ENCODE measurements around the gene PFN1. TPM values are rescaled to one million over a fixed set of nuclear protein-coding genes. Genes with fewer than 3 reads are reported as not detected.

Gene PFN1
- 35.7 and 55.5 TPM in 2 replicates for polyA plus RNA-seq

GRCh38 chr17:4948166-4948930 is at the start of gene PFN1:
PFN1 (minus strand) TSS chr17:4948530; CDS start chr17:4948394, 136 bp downstream.

GRCh38 chr17:4997302-4998026 is 49.1 kb upstream of the PFN1 start, which contains the start of the genes INCA1 and KIF1C:
INCA1 (minus strand) TSS chr17:4997522; CDS start chr17:4994437, 3,085 bp downstream.
KIF1C (plus strand) TSS chr17:4997950; CDS start chr17:5000247, 2,297 bp downstream.

GRCh38 chr17:4986951-4987766 is 38.8 kb upstream of the PFN1 start, which contains the start of gene CAMTA2:
CAMTA2 (minus strand) TSS chr17:4987675; CDS start chr17:4986222, 1,453 bp downstream.

GRCh38 chr17:4967539-4968485 is 19.5 kb upstream of the PFN1 start, which contains the start of gene SPAG7:
SPAG7 (minus strand) TSS chr17:4967817; CDS start chr17:4967804, 13 bp downstream.

DNA sequence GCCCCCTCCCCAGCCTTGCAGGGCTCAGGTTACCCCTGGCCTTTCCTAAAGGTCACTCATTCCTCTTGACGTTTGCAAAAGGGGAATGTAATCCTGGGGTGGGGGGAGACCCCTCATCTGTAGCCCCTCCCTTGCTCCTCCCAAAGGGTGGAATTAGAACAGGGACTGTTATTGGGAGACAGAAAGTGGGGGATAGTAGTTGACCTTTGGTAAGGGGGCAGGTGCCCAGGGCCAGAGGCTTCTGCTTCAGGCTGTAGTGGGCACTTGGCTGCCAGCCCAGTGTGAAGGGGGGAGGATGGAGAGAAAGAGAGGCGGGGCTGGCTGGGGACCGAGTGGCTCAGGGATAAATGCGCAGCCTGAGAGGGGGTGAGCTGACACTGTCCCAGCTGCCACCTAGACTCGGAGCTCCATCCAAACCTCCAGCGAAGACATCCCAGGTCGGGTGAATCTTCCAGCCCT is 2.4 kb upstream of the PFN1 start, which contains the start of gene ENO3:
ENO3 (plus strand) TSS at position 374 of the 459 bp plus-strand sequence. CDS start 711 bp downstream, outside the sequence.

DNA sequence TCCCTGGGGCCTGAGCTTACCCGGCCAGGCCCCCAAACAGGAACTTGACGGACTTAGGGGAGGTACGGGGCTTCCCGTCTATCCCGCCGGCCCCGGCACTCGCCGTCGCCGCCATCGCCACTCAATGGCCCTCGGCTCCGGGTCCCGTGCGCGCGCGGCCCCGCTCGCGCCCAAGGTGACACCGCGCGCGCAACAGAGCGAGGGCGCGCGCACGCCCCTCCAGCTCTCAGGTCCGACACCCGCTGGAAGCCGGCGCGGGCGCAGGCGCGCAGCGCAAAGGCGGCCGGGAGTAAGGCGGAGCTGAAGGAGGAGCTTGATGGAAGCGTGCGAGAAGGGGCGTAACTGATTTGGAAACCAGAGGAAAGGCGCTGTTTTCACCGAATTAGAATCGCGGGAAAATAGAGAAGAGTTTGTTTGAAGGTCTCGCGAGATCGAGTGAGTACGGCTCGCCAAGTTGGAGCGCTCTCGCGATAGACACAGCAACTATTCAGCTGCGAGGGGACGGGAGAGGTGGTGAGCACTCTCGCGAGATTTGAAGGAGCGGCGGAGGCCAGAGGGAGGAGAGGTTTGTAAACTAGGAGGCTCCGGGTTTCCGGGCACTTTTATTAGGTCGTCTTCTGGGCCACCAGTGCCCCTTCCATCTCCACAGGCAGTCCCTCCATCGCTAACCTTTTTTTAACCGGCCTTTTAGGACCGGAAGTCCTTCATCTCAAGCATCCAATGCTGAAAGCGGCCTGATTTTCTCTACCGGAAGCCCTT is 8.4 kb downstream of the PFN1 start, which contains the start of the genes RNF167 and SLC25A11:
RNF167 (plus strand) TSS at position 473 of the 759 bp plus-strand sequence. CDS start 642 bp downstream, outside the sequence.
SLC25A11 (minus strand) TSS at position 251 of the 759 bp plus-strand sequence; CDS start at position 115, 136 bp downstream.

DNA sequence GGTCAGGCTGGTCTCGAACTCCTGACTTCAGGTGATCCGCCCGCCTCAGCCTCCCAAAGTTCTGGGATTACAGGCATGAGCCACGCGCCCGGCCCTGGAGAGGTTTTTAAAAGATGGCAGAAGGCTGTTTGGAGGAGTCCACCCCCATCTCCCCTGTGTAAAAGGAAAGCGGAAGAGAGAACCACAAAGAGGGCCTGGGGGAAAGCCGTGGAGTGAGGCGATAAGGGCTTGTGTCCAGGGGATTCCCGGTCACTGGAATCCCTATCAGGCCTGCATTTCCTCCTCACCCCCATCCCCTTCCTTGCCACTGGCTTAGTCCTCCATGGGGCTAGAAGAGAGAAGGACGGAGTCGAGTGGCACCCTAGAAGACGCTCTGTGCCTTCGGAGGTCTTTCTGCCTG is 16.4 kb downstream of the PFN1 start, which contains the start of gene GP1BA:
GP1BA (plus strand) TSS at position 315 of the 400 bp plus-strand sequence. CDS start 328 bp downstream, outside the sequence.

GRCh38 chr17:4903051-4903818 is 45.1 kb downstream of the PFN1 start, which contains the start of gene CHRNE:
CHRNE (minus strand) TSS chr17:4903098; CDS start chr17:4903063, 35 bp downstream.

GRCh38 chr17:4899341-4900230 is 48.7 kb downstream of the PFN1 start, which contains the start of gene C17orf107:
C17orf107 (plus strand) TSS chr17:4899536; CDS start chr17:4899763, 227 bp downstream.

Other genes with a start within 250 kb of the PFN1 start
- gene PELP1, start 244.4 kb downstream of the PFN1 start, polyA plus RNA-seq = 2.6 and 2.9 TPM in 2 replicates
- gene ARRB2, start 237.9 kb downstream of the PFN1 start, polyA plus RNA-seq = 5.8 and 6.3 TPM in 2 replicates
- gene MED11, start 217.1 kb downstream of the PFN1 start, polyA plus RNA-seq = 72.1 and 82.0 TPM in 2 replicates
- not detected in 2 replicates for gene ZMYND15, start 208.7 kb downstream of the PFN1 start, polyA plus RNA-seq
- 0.25 and 1.1 TPM in 2 replicates for gene CXCL16, start 208.6 kb downstream of the PFN1 start, polyA plus RNA-seq
- gene TM4SF5, start 176.6 kb downstream of the PFN1 start, polyA plus RNA-seq = not detected in 2 replicates
- not detected in 2 replicates for gene VMO1, start 162.2 kb downstream of the PFN1 start, polyA plus RNA-seq
- gene GLTPD2, start 159.6 kb downstream of the PFN1 start, polyA plus RNA-seq = not detected in 2 replicates
- 377 and 424 TPM in 2 replicates for gene PSMB6, start 152.4 kb downstream of the PFN1 start, polyA plus RNA-seq
- gene PLD2, start 141.4 kb downstream of the PFN1 start, polyA plus RNA-seq = 1.2 and 1.6 TPM in 2 replicates
- gene MINK1, start 115.2 kb downstream of the PFN1 start, polyA plus RNA-seq = 9.8 and 11.1 TPM in 2 replicates
- gene C17orf107, start 49.0 kb downstream of the PFN1 start, polyA plus RNA-seq = 0.75 TPM in 1 of 2 replicates, not detected in the other
- not detected in 2 replicates for gene CHRNE, start 45.4 kb downstream of the PFN1 start, polyA plus RNA-seq
- 0.31 and 0.38 TPM in 2 replicates for gene GP1BA, start 16.3 kb downstream of the PFN1 start, polyA plus RNA-seq
- 27.6 and 40.9 TPM in 2 replicates for gene SLC25A11, start 8.5 kb downstream of the PFN1 start, polyA plus RNA-seq
- gene RNF167, start 8.3 kb downstream of the PFN1 start, polyA plus RNA-seq = 37.3 and 38.4 TPM in 2 replicates
- gene ENO3, start 2.6 kb upstream of the PFN1 start, polyA plus RNA-seq = 2.1 and 2.4 TPM in 2 replicates
- gene SPAG7, start 19.3 kb upstream of the PFN1 start, polyA plus RNA-seq = 44.8 and 73.7 TPM in 2 replicates
- gene CAMTA2, start 39.1 kb upstream of the PFN1 start, polyA plus RNA-seq = 1.0 and 8.4 TPM in 2 replicates
- 2.1 and 2.5 TPM in 2 replicates for gene INCA1, start 49.0 kb upstream of the PFN1 start, polyA plus RNA-seq
- 0.38 TPM in 1 of 2 replicates, not detected in the other for gene KIF1C, start 49.4 kb upstream of the PFN1 start, polyA plus RNA-seq
- gene SLC52A1, start 86.9 kb upstream of the PFN1 start, polyA plus RNA-seq = not detected in 2 replicates
- gene ZFP3, start 129.9 kb upstream of the PFN1 start, polyA plus RNA-seq = 2.5 and 3.4 TPM in 2 replicates
- 1.7 TPM in 1 of 2 replicates, not detected in the other for gene ZNF232, start 163.3 kb upstream of the PFN1 start, polyA plus RNA-seq
- gene USP6, start 167.5 kb upstream of the PFN1 start, polyA plus RNA-seq = 1.7 and 2.3 TPM in 2 replicates
- 1.7 and 2.5 TPM in 2 replicates for gene ZNF594, start 243.3 kb upstream of the PFN1 start, polyA plus RNA-seq

Measured in Purkinje cell (primary cell).